OCI-LY1 (cell line): ENCODE measurements around the gene TRABD2B.

Source experiments
- H2AFZ ChIP-seq: fragments of 200-600 bp; sonication (generic), shearing (Covaris generic); 2 replicates; pipeline ENCODE4 v1.6.0; 2014; ENCODE audit warnings: antibody characterized with exemption, mild to moderate bottlenecking, low read length
- H3F3A ChIP-seq: fragments of 200-600 bp; sonication (generic), shearing (Covaris generic); 2 replicates; pipeline ENCODE4 v1.6.0; 2014; ENCODE audit warnings: mild to moderate bottlenecking, antibody characterized with exemption, low read length, moderate library complexity; ENCODE audit not compliant: insufficient read depth
- H3K27ac ChIP-seq: fragments of 200-600 bp; sonication (generic); 2 replicates; pipeline ENCODE4 v1.5.1; 2014; ENCODE audit warnings: low read length, mixed run types, mild to moderate bottlenecking, low read depth; ENCODE audit not compliant: poor library complexity, severe bottlenecking
- H3K27me3 ChIP-seq: fragments of 200-600 bp; sonication (generic); 2 replicates; pipeline ENCODE4 v1.6.0; 2014; ENCODE audit warnings: antibody characterized with exemption, mild to moderate bottlenecking, low read length, moderate library complexity; ENCODE audit not compliant: insufficient read depth
- H3K36me3 ChIP-seq: fragments of 200-600 bp; sonication (generic); 2 replicates; pipeline ENCODE4 v1.6.1; 2014; ENCODE audit warnings: mild to moderate bottlenecking, antibody characterized with exemption, low read length, moderate library complexity, mixed read lengths; ENCODE audit not compliant: insufficient read depth
- H3K4me1 ChIP-seq: fragments of 200-600 bp; sonication (generic); 2 replicates; pipeline ENCODE4 v1.5.1; 2014; ENCODE audit warnings: mild to moderate bottlenecking, low read length, moderate library complexity; ENCODE audit not compliant: insufficient read depth, severe bottlenecking
- H3K4me2 ChIP-seq: fragments of 200-600 bp; sonication (generic), shearing (Covaris generic); 2 replicates; pipeline ENCODE4 v1.6.1; 2014; ENCODE audit warnings: low read length
- H3K4me3 ChIP-seq: fragments of 200-600 bp; sonication (generic); 2 replicates; pipeline ENCODE4 v1.5.1; 2014; ENCODE audit warnings: low read length, low read depth, mild to moderate bottlenecking, mixed read lengths; ENCODE audit not compliant: poor library complexity, severe bottlenecking
- H3K79me2 ChIP-seq: fragments of 200-600 bp; shearing (Covaris generic); 2 replicates; pipeline ENCODE4 v1.6.1; 2016; ENCODE audit warnings: mixed run types, low read length, mixed read lengths; ENCODE audit not compliant: insufficient read depth
- H3K9ac ChIP-seq: fragments of 200-600 bp; sonication (generic), shearing (Covaris generic); 2 replicates; pipeline ENCODE4 v1.6.1; 2014; ENCODE audit warnings: mild to moderate bottlenecking, low read length, mixed read lengths
- H3K9me2 ChIP-seq: fragments of 200-600 bp; sonication (generic), shearing (Covaris generic); 2 replicates; pipeline ENCODE4 v1.6.1; 2014; ENCODE audit warnings: low read depth, mild to moderate bottlenecking, low read length, mixed read lengths
- H3K9me3 ChIP-seq: fragments of 200-600 bp; shearing (Covaris generic); 2 replicates; pipeline ENCODE4 v1.6.1; 2014; ENCODE audit warnings: low read length, mixed read lengths
- H4K20me1 ChIP-seq: fragments of 200-600 bp; sonication (generic), shearing (Covaris generic); 2 replicates; pipeline ENCODE4 v1.6.0; 2016; ENCODE audit warnings: mild to moderate bottlenecking, low read length; ENCODE audit not compliant: insufficient read depth
- EZH2 ChIP-seq: fragments of 200-600 bp; sonication (generic), shearing (Covaris generic); IDR thresholded peaks from 2 replicates; pipeline ENCODE4 v1.8.0; 2017; ENCODE audit warnings: borderline replicate concordance, mixed run types, mild to moderate bottlenecking, antibody characterized with exemption, low read length, moderate library complexity, mixed read lengths
- TF ChIP-seq, protein P1 (sequence below): fragments of 200-600 bp; sonication (generic), shearing (Covaris generic); IDR thresholded peaks from 2 replicates; pipeline ENCODE4 v1.5.1; 2017; ENCODE audit warnings: mild to moderate bottlenecking, antibody characterized with exemption, low read length, moderate library complexity, mixed read lengths

Gene TRABD2B

DNA sequence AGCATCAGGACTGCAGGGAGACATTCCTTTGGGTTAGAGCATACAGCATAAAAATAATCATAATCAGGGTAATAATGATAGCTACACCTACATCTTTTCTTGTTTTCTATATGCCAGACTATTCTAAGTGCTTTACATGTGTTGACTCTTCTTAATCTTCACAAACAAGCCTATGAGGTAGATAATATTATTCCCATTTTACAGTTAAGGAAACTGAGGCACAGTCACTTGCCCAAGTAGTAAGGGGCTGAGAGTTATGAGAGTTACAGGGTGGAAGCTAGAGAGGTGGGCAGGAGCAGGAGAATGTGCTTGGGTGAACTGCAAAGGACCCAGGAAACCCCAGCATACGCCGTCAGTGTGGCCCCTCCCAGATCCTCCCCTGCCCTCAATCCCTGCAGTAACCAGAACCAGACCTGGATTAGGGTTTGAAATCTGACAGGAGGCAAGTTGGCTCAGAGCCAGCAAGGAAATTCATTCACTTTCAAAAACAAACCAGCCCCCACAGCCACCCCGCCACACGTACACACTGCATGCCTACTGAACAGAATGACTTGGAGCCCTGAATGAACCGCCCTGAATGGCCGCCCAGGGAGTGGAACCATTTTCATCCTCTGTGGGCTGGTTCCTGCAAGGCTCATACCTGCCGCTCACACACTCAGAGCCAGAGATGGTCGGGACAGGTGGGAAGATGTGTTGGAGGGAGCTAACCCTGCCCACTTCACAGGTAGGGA, 126.1 kb downstream of the TRABD2B start:
- Histone ChIP-seq H3K9me2 (no peaks in the 10 kb centered on the region), H3K4me1 (no peaks in the 10 kb centered on the region), H3K4me2 (no peak overlapping the region), H3K9me3 (no peaks in the 10 kb centered on the region), H3F3A (no peaks in the 10 kb centered on the region), H3K27me3 (no peaks in the 10 kb centered on the region), H3K36me3 (no peaks in the 10 kb centered on the region), H3K27ac (no peak overlapping the region), H4K20me1 (no peaks in the 10 kb centered on the region), H2AFZ (no peak overlapping the region), H3K79me2 (no peaks in the 10 kb centered on the region), H3K4me3 (no peak overlapping the region), H3K9ac (no peak overlapping the region)
- TF ChIP-seq EZH2: no peak
- TF ChIP-seq, protein P1, sequence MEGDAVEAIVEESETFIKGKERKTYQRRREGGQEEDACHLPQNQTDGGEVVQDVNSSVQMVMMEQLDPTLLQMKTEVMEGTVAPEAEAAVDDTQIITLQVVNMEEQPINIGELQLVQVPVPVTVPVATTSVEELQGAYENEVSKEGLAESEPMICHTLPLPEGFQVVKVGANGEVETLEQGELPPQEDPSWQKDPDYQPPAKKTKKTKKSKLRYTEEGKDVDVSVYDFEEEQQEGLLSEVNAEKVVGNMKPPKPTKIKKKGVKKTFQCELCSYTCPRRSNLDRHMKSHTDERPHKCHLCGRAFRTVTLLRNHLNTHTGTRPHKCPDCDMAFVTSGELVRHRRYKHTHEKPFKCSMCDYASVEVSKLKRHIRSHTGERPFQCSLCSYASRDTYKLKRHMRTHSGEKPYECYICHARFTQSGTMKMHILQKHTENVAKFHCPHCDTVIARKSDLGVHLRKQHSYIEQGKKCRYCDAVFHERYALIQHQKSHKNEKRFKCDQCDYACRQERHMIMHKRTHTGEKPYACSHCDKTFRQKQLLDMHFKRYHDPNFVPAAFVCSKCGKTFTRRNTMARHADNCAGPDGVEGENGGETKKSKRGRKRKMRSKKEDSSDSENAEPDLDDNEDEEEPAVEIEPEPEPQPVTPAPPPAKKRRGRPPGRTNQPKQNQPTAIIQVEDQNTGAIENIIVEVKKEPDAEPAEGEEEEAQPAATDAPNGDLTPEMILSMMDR: no peak

DNA sequence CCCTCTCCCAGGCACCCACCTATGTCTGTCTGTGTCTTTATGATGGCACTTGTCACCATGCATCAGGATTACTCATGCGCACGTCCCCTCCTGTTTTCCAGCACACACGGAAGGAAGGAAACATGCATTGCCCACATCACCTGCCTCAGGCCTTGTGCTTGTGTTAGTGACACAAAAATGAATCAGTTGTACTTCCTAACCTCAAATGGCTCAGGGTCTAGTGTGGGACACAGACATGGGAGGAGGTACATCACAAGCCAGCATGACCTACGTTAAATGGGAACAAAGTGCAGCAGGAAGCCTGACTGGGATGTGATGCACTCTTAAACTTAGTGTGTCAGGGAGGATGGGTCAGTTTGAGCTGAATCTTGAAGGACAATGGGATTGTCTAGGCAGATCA, 126.7 kb downstream of the TRABD2B start:
- H3K79me2 ChIP-seq: no peaks in the 10 kb centered on the region
- H4K20me1 ChIP-seq: no peaks in the 10 kb centered on the region
- no peak for TF ChIP-seq EZH2
- TF ChIP-seq, protein P1: no peak
- no peaks in the 10 kb centered on the region for H3K4me1 ChIP-seq
- no peaks in the 10 kb centered on the region for H3K9me3 ChIP-seq
- H3K4me2 ChIP-seq: no peak overlapping the region
- H3K36me3 ChIP-seq: no peaks in the 10 kb centered on the region
- no peaks in the 10 kb centered on the region for H3K9me2 ChIP-seq
- H3F3A ChIP-seq: no peaks in the 10 kb centered on the region
- H3K4me3 ChIP-seq: no peak overlapping the region
- H3K27me3 ChIP-seq: no peaks in the 10 kb centered on the region
- H2AFZ ChIP-seq: no peak overlapping the region
- no peak overlapping the region for H3K9ac ChIP-seq
- no peak overlapping the region for H3K27ac ChIP-seq

DNA sequence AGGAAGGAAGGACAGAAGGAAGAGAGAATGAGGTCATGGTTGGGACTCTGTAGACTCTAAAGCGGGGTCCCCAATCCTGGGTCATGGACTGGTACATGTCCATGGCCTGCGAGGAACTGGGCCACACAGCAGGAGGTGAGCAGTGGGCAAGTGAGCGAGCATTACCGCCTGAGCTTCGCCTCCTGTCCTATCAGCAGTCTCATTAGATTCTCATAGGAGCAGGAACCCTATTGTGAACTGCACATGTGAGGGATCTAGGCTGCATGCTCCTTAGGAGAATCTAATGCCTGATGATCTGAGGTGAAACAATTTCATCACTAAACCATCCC, 128.9 kb downstream of the TRABD2B start:
- Histone ChIP-seq H4K20me1 (no peaks in the 10 kb centered on the region), H3K27ac (no peak overlapping the region), H3F3A (no peaks in the 10 kb centered on the region), H3K36me3 (no peaks in the 10 kb centered on the region), H3K9me3 (no peaks in the 10 kb centered on the region), H2AFZ (no peak overlapping the region), H3K27me3 (no peaks in the 10 kb centered on the region), H3K4me1 (no peaks in the 10 kb centered on the region), H3K9ac (no peak overlapping the region), H3K4me2 (no peak overlapping the region), H3K4me3 (no peak overlapping the region), H3K79me2 (no peaks in the 10 kb centered on the region), H3K9me2 (no peaks in the 10 kb centered on the region)
- TF ChIP-seq, protein P1: no peak
- TF ChIP-seq EZH2: no peak
